ENCODE data around the gene FAM9C. TPM values are rescaled to one million over a fixed set of nuclear protein-coding genes. Genes with fewer than 3 reads are reported as not detected.
"Not testable (repeated sequence)": the region's sequence is repeated elsewhere in the genome, so short reads cannot be mapped to it uniquely, and the experiment has no call there.

The FAM9C gene
- total RNA-seq, 1 experiment from 2014 or later = not detected

GRCh38 chrX:13022926-13023325, 21.5 kb downstream of the FAM9C start:
- no peaks in the 10 kb centered on the region for H3K36me3 Mint-ChIP-seq (ENCODE audit: insufficient read depth, unreplicated experiment)
- POLR2A ChIA-PET = interaction anchor here (1.4 to 2.0 kb wide), 2 partner anchors 8 kb away, joined by 4 to 6 read pairs; no protein-coding TSS in a partner anchor
- no peaks in the 10 kb centered on the region for H3K9me3 Mint-ChIP-seq (ENCODE audit: unreplicated experiment)
- CTCF ChIA-PET = interaction anchor here (0.9 kb wide), 1 partner anchor 15 kb away, joined by 3 read pairs; no protein-coding TSS in a partner anchor
- H3K27me3 Mint-ChIP-seq (ENCODE audit: insufficient read depth, unreplicated experiment) = peaks cover 33% of the 10 kb centered on the region
- no TSS peak for BruUV-seq (replicated peaks)
- TF ChIP-seq, protein P1, sequence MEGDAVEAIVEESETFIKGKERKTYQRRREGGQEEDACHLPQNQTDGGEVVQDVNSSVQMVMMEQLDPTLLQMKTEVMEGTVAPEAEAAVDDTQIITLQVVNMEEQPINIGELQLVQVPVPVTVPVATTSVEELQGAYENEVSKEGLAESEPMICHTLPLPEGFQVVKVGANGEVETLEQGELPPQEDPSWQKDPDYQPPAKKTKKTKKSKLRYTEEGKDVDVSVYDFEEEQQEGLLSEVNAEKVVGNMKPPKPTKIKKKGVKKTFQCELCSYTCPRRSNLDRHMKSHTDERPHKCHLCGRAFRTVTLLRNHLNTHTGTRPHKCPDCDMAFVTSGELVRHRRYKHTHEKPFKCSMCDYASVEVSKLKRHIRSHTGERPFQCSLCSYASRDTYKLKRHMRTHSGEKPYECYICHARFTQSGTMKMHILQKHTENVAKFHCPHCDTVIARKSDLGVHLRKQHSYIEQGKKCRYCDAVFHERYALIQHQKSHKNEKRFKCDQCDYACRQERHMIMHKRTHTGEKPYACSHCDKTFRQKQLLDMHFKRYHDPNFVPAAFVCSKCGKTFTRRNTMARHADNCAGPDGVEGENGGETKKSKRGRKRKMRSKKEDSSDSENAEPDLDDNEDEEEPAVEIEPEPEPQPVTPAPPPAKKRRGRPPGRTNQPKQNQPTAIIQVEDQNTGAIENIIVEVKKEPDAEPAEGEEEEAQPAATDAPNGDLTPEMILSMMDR (IDR thresholded peaks at IDR 0.05; ENCODE audit: unreplicated experiment) = no peak
- H3K27ac Mint-ChIP-seq (ENCODE audit: low read depth, unreplicated experiment) = no peak overlapping the region
- intact Hi-C loops (cut with micrococcal nuclease) = no loop called here
- no peaks in the 10 kb centered on the region for H3K4me1 Mint-ChIP-seq (ENCODE audit: insufficient read depth, unreplicated experiment)
- no peak overlapping the region for H3K4me3 Mint-ChIP-seq (ENCODE audit: unreplicated experiment)
- DNase-seq (ENCODE audit: unreplicated experiment) = no peak

DNA sequence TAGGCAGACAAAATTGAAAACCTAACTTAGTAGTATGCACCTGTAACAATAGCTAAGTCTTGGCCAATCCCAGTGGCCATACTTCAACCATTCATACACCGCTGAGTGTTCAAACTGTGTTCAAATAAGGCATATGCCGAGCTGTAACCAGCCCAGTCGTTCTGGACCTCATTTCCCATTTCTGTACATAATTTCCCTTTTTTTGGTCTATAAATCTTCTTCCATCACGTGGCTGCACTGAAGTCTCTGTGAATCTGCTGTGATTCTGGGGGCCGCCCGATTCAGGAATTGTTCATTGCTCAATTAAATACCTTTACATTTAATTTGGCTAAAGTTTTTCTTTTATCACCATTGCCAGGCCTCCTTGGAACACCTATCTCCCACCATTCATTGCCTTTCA, 27.7 kb downstream of the FAM9C start:
- H3K9me3 Mint-ChIP-seq (ENCODE audit: unreplicated experiment); H3K36me3 Mint-ChIP-seq (ENCODE audit: insufficient read depth, unreplicated experiment); H3K4me3 Mint-ChIP-seq (ENCODE audit: unreplicated experiment); intact Hi-C loops (cut with micrococcal nuclease); H3K27ac Mint-ChIP-seq (ENCODE audit: low read depth, unreplicated experiment); CTCF ChIA-PET; POLR2A ChIA-PET; BruUV-seq (replicated peaks); DNase-seq (ENCODE audit: unreplicated experiment): not testable (repeated sequence)
- Mint-ChIP-seq H3K27me3 (ENCODE audit: insufficient read depth, unreplicated experiment) (peaks cover 24% of the 10 kb centered on the region), H3K4me1 (ENCODE audit: insufficient read depth, unreplicated experiment) (peaks cover 13% of the 10 kb centered on the region)

GRCh38 chrX:13015536-13016236, 28.7 kb downstream of the FAM9C start:
- no peak overlapping the region for H3K4me3 Mint-ChIP-seq (ENCODE audit: unreplicated experiment)
- intact Hi-C loops (cut with micrococcal nuclease) = no loop called here
- no peak overlapping the region for H3K27ac Mint-ChIP-seq (ENCODE audit: low read depth, unreplicated experiment)
- H3K36me3 Mint-ChIP-seq (ENCODE audit: insufficient read depth, unreplicated experiment) = no peaks in the 10 kb centered on the region
- ChIA-PET CTCF (interaction anchor here (0.9 kb wide), 1 partner anchor 193 kb away, joined by 3 read pairs; no protein-coding TSS in a partner anchor), POLR2A (interaction anchor here (0.6 kb wide), 1 partner anchor 541 kb away, joined by 3 read pairs; no protein-coding TSS in a partner anchor)
- DNase-seq (ENCODE audit: unreplicated experiment) = no peak
- TF ChIP-seq, protein P1 (IDR thresholded peaks at IDR 0.05; ENCODE audit: unreplicated experiment) = no peak
- BruUV-seq (replicated peaks) = no TSS peak
- no peaks in the 10 kb centered on the region for H3K9me3 Mint-ChIP-seq (ENCODE audit: unreplicated experiment)
- peaks cover 35% of the 10 kb centered on the region for H3K27me3 Mint-ChIP-seq (ENCODE audit: insufficient read depth, unreplicated experiment)
- peaks cover 13% of the 10 kb centered on the region for H3K4me1 Mint-ChIP-seq (ENCODE audit: insufficient read depth, unreplicated experiment)

GRCh38 chrX:13014111-13015096, 30.0 kb downstream of the FAM9C start:
- no TSS peak for BruUV-seq (replicated peaks)
- POLR2A ChIA-PET = interaction anchor here (0.6 to 1.1 kb wide), 2 partner anchors 8 to 543 kb away, joined by 3 to 4 read pairs; no protein-coding TSS in a partner anchor
- Mint-ChIP-seq H3K27me3 (ENCODE audit: insufficient read depth, unreplicated experiment) (peaks cover 42% of the 10 kb centered on the region), H3K36me3 (ENCODE audit: insufficient read depth, unreplicated experiment) (no peaks in the 10 kb centered on the region), H3K4me1 (ENCODE audit: insufficient read depth, unreplicated experiment) (peaks cover 18% of the 10 kb centered on the region), H3K4me3 (ENCODE audit: unreplicated experiment) (no peak overlapping the region), H3K9me3 (ENCODE audit: unreplicated experiment) (no peaks in the 10 kb centered on the region), H3K27ac (ENCODE audit: low read depth, unreplicated experiment) (no peak overlapping the region)
- TF ChIP-seq, protein P1 (IDR thresholded peaks at IDR 0.05; ENCODE audit: unreplicated experiment) = no peak
- DNase-seq (ENCODE audit: unreplicated experiment) = peak; percentile 38
- intact Hi-C loops (cut with micrococcal nuclease) = no loop called here
- CTCF ChIA-PET = interaction anchor here (0.5 to 1.6 kb wide), 2 partner anchors 263 to 474 kb away, joined by 3 to 4 read pairs; no protein-coding TSS in a partner anchor

All from MCF 10A (cell line).